HEK293T (cell line): ENCODE data around the gene CBFA2T3.

ENCODE experiments used
- ARNT ChIP-seq: fragments of 450-650 bp; IDR thresholded peaks from 2 replicates; pipeline ENCODE4 v1.6.1; 2017; ENCODE audit warnings: mild to moderate bottlenecking
- BHLHE40 ChIP-seq: fragments of 450-650 bp; IDR thresholded peaks from 2 replicates; pipeline ENCODE4 v1.6.1; 2016; ENCODE audit warnings: mild to moderate bottlenecking, moderate library complexity, borderline replicate concordance
- CTBP1 ChIP-seq: fragments of 450-650 bp; IDR thresholded peaks from 2 replicates; pipeline ENCODE4 v1.6.1; 2016; ENCODE audit warnings: borderline replicate concordance
- ELF4 ChIP-seq: fragments of 450-650 bp; IDR thresholded peaks from 2 replicates; pipeline ENCODE4 v1.6.1; 2017; ENCODE audit warnings: antibody characterized with exemption
- FOXA1 ChIP-seq: fragments of 450-650 bp; IDR thresholded peaks from 2 replicates; pipeline ENCODE4 v1.6.1; 2016; ENCODE audit warnings: mild to moderate bottlenecking
- FOXM1 ChIP-seq: fragments of 450-650 bp; IDR thresholded peaks from 2 replicates; pipeline ENCODE4 v1.6.1; 2017; ENCODE audit warnings: mild to moderate bottlenecking, borderline replicate concordance
- HDGF ChIP-seq: fragments of 450-650 bp; IDR thresholded peaks from 2 replicates; pipeline ENCODE4 v1.6.1; 2017; ENCODE audit warnings: antibody characterized with exemption, borderline replicate concordance
- LEF1 ChIP-seq: fragments of 450-650 bp; IDR thresholded peaks from 2 replicates; pipeline ENCODE4 v1.6.1; 2017; ENCODE audit warnings: mild to moderate bottlenecking, borderline replicate concordance
- SUZ12 ChIP-seq: fragments of 450-650 bp; IDR thresholded peaks from 2 replicates; pipeline ENCODE4 v1.6.1; 2016; ENCODE audit warnings: mild to moderate bottlenecking
- TARDBP ChIP-seq: fragments of 450-650 bp; IDR thresholded peaks from 2 replicates; pipeline ENCODE4 v1.6.1; 2016
- ZNF384 ChIP-seq: fragments of 450-650 bp; IDR thresholded peaks from 2 replicates; pipeline ENCODE4 v1.6.1; 2016

- TF ChIP-seq HDGF (no peak), FOXM1 (no peak), FOXA1 (no peak), ZNF384 (no peak), BHLHE40 (no peak), CTBP1 (no peak), SUZ12 (no peak), LEF1 (no peak), TARDBP (no peak), ARNT (no peak), ELF4 (no peak)
These were observed 58.9 kb downstream of the CBFA2T3 start for GRCh38 chr16:88917915-88918627.
